Fibroblast of lung (primary cell): ENCODE measurements around the gene MAML2. TPM values are rescaled to one million over a fixed set of nuclear protein-coding genes. Genes with fewer than 3 reads are reported as not detected.

ENCODE experiments used
- DNase-seq, 2 donors: peaks; one replicate each; pipeline versions ENCODE4 v3.0.0 to v3.0.0-alpha.2; 2010; ENCODE audit warnings: low read depth in 2 of 2
- H2AFZ ChIP-seq: 2 replicates; pipeline ENCODE4 v1.5.1; 2012; ENCODE audit warnings: low read length, control low read depth, inconsistent platforms
- H3K27ac ChIP-seq: 2 replicates; pipeline ENCODE4 v1.5.1; 2011; ENCODE audit warnings: low read length, control low read depth; ENCODE audit not compliant: insufficient read depth
- H3K27me3 ChIP-seq: 2 replicates; pipeline ENCODE4 v1.5.1; 2011; ENCODE audit warnings: mild to moderate bottlenecking, low read length; ENCODE audit not compliant: control insufficient read depth, insufficient read depth
- H3K36me3 ChIP-seq: 2 replicates; pipeline ENCODE4 v1.5.1; 2011; ENCODE audit warnings: low read length; ENCODE audit not compliant: control insufficient read depth, insufficient read depth
- H3K4me1 ChIP-seq: 2 replicates; pipeline ENCODE4 v1.5.1; 2011; ENCODE audit warnings: low read length; ENCODE audit not compliant: control insufficient read depth, insufficient read depth; ENCODE audit errors: extremely low read depth
- H3K4me2 ChIP-seq: 2 replicates; pipeline ENCODE4 v1.5.1; 2011; ENCODE audit warnings: low read length, control low read depth; ENCODE audit not compliant: insufficient read depth; ENCODE audit errors: extremely low read depth
- H3K4me3 ChIP-seq, 4 experiments: fragments of 200-600 bp in 1 of 4; sonication (generic) in 1 of 4; replicated peaks in 1 of 4; 2 replicates each; pipeline ENCODE4 v1.5.1; 2011 to 2016; ENCODE audit warnings: low read length in 4 of 4, low read depth in 3 of 4, mild to moderate bottlenecking in 3 of 4, control low read depth in 2 of 4, inconsistent platforms in 1 of 4, mixed read lengths in 1 of 4; ENCODE audit not compliant: insufficient read depth in 1 of 4; ENCODE audit errors: control extremely low read depth in 1 of 4
- H3K79me2 ChIP-seq: 2 replicates; pipeline ENCODE4 v1.5.1; 2012; ENCODE audit warnings: mild to moderate bottlenecking, low read length, inconsistent platforms; ENCODE audit not compliant: control insufficient read depth, insufficient read depth
- H3K9ac ChIP-seq: 2 replicates; pipeline ENCODE4 v1.5.1; 2011; ENCODE audit warnings: mild to moderate bottlenecking, low read length, control low read depth; ENCODE audit not compliant: insufficient read depth
- H3K9me3 ChIP-seq: 2 replicates; pipeline ENCODE4 v1.5.1; 2012; ENCODE audit warnings: low read depth, low read length; ENCODE audit not compliant: control insufficient read depth, insufficient read depth
- H4K20me1 ChIP-seq: 2 replicates; pipeline ENCODE4 v1.5.1; 2011; ENCODE audit warnings: low read length; ENCODE audit not compliant: control insufficient read depth, insufficient read depth; ENCODE audit errors: extremely low read depth
- EZH2 ChIP-seq: IDR thresholded peaks from 2 replicates; pipeline ENCODE4 v1.5.1; 2012; ENCODE audit warnings: low read length, control low read depth, mild to moderate bottlenecking; ENCODE audit errors: missing control alignments
- polyA plus RNA-seq, 2 donors: library from polyadenylated mRNA; depleted of rRNA in 1 of 2; stranded (reverse) in 1 of 2; unstranded in 1 of 2; fragments of >200 nt; gene quantifications; 2 replicates each; pipeline ENCODE4 v1.2.1, GENCODE V29; 2011 to 2012; ENCODE audit warnings: missing spikeins in 1 of 2
- total RNA-seq: library from RNA; depleted of rRNA; stranded (reverse); fragments of >200 nt; gene quantifications from 2 replicates; pipeline ENCODE4 v1.2.1, GENCODE V29; 2014
- TF ChIP-seq, protein P1 (sequence below), 2 donors: IDR thresholded peaks in 1 of 2; conservative IDR thresholded peaks in 1 of 2; 1 replicate in 1 of 2; 2 replicates in 1 of 2; pipeline ENCODE4 v1.5.1; 2011 to 2012; ENCODE audit warnings: low read length in 2 of 2, control low read depth in 1 of 2, inconsistent platforms in 1 of 2, low read depth in 1 of 2, mild to moderate bottlenecking in 1 of 2

Gene MAML2
- total and polyA plus RNA-seq, 2 donors (not counting 1 experiment from before 2014, with no cell fraction given) = 13.0 to 19.0 TPM

DNA sequence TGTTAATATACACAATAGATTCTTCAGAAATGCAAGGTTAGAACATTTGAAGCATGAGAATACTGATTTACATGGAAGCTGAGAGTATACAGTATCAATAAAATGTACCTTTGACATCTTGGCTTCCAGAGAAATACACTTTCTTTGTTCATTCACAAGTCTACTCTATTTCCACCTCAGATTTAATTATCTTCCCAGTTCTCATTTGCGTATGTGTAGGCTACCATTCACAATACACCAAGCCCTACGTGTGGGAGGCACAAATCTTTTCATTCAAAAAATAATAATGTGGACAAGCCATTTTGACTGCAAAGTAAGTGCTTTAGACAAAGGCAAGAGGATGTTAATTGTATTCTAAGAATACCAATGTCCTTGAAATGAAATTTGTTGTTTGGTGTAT, 286.4 kb downstream of the MAML2 start:
- Histone ChIP-seq H4K20me1 (no peaks in the 10 kb centered on the region), H3K36me3 (no peaks in the 10 kb centered on the region), H3K27me3 (no peaks in the 10 kb centered on the region), H3K4me3 (no peak overlapping the region), H3K4me1 (peaks cover 13% of the 10 kb centered on the region), H3K9ac (no peak overlapping the region), H2AFZ (no peak overlapping the region), H3K27ac (no peak overlapping the region), H3K4me2 (peak overlapping the region; percentile 28), H3K9me3 (no peaks in the 10 kb centered on the region), H3K79me2 (no peaks in the 10 kb centered on the region)
- no peak for DNase-seq
- TF ChIP-seq, protein P1, sequence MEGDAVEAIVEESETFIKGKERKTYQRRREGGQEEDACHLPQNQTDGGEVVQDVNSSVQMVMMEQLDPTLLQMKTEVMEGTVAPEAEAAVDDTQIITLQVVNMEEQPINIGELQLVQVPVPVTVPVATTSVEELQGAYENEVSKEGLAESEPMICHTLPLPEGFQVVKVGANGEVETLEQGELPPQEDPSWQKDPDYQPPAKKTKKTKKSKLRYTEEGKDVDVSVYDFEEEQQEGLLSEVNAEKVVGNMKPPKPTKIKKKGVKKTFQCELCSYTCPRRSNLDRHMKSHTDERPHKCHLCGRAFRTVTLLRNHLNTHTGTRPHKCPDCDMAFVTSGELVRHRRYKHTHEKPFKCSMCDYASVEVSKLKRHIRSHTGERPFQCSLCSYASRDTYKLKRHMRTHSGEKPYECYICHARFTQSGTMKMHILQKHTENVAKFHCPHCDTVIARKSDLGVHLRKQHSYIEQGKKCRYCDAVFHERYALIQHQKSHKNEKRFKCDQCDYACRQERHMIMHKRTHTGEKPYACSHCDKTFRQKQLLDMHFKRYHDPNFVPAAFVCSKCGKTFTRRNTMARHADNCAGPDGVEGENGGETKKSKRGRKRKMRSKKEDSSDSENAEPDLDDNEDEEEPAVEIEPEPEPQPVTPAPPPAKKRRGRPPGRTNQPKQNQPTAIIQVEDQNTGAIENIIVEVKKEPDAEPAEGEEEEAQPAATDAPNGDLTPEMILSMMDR (conservative IDR thresholded peaks at IDR 0.05 in 1 of 2, IDR thresholded peaks at IDR 0.05 in 1 of 2; ENCODE audit: low read depth in 1 of 2, low read length in 2 of 2) = no peak
- TF ChIP-seq EZH2 = no peak

GRCh38 chr11:96055706-96056387, 287.1 kb downstream of the MAML2 start:
- Histone ChIP-seq H3K4me3 (no peak overlapping the region), H4K20me1 (no peaks in the 10 kb centered on the region), H3K4me2 (no peak overlapping the region), H3K9ac (no peak overlapping the region), H3K4me1 (peaks cover 13% of the 10 kb centered on the region), H3K27me3 (no peaks in the 10 kb centered on the region), H3K27ac (peak overlapping the region; percentile 22), H3K9me3 (no peaks in the 10 kb centered on the region), H3K36me3 (no peaks in the 10 kb centered on the region), H3K79me2 (no peaks in the 10 kb centered on the region), H2AFZ (no peak overlapping the region)
- TF ChIP-seq, protein P1 (conservative IDR thresholded peaks at IDR 0.05 in 1 of 2, IDR thresholded peaks at IDR 0.05 in 1 of 2; ENCODE audit: low read depth in 1 of 2, low read length in 2 of 2) = no peak
- TF ChIP-seq EZH2 = no peak
- peak; percentile 51 to 97 for DNase-seq

DNA sequence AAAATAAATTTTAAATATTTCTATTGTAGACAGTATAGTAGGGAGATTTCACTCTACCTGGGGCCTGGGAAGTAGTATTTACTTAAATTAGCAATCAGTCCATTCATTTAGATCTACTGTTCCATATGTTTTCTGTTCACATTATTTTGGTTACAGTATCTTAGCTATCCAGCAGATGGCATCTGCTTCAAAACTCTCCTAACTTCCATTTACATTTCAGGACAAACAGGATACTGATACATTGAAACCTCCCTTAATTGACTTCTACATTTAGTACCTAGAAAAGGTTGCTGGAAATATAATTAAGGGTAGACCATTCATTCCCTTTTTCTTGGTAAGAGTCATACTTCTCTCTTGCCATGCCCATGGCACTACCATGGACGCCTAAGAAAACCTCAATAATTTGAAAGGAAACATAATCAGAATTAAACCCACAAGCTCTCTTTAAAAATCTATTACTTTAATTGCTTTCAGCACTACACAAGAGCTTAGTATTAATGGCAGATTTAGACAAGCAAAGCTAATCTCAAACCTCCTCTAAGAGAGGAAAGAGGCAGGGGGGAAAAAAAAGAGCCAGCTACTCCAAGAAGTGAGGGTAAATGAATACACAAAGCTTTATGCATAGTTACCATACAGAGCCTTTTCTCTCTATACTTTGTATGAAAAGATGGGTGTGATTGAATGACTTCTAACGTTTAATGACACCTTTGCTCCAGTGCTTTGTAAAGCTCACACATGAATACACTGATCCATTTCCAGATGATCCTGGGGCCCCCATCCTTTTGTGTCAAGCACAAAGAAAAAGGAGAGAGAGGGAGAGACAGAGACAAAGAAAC, 287.9 kb downstream of the MAML2 start:
- no peak overlapping the region for H3K9ac ChIP-seq
- H3K36me3 ChIP-seq = no peaks in the 10 kb centered on the region
- H3K9me3 ChIP-seq = no peaks in the 10 kb centered on the region
- no peak overlapping the region for H3K4me3 ChIP-seq
- TF ChIP-seq, protein P1 (conservative IDR thresholded peaks at IDR 0.05 in 1 of 2, IDR thresholded peaks at IDR 0.05 in 1 of 2; ENCODE audit: low read depth in 1 of 2, low read length in 2 of 2) = peak; percentile 47 to 69
- TF ChIP-seq EZH2 = no peak
- H3K4me1 ChIP-seq = peaks cover 20% of the 10 kb centered on the region
- no peaks in the 10 kb centered on the region for H4K20me1 ChIP-seq
- H3K79me2 ChIP-seq = no peaks in the 10 kb centered on the region
- H3K4me2 ChIP-seq = no peak overlapping the region
- H3K27me3 ChIP-seq = no peaks in the 10 kb centered on the region
- DNase-seq = peak; percentile 60 to 74
- no peak overlapping the region for H2AFZ ChIP-seq
- peak overlapping the region; percentile 22 for H3K27ac ChIP-seq
